HEK293 (cell line): Measurements from ENCODE around the gene METTL22.

Source experiments
- CTCF ChIA-PET: fragments of 350-600 bp; formaldehyde crosslinking; extraction: SDS; loops from one replicate; lab custom pipeline; 2021; ENCODE audit warnings: antibody characterized with exemption; lab: Yijun Ruan, JAX
- POLR2A ChIA-PET: fragments of 300-600 bp; formaldehyde crosslinking; extraction: SDS; loops from one replicate; lab custom pipeline; 2020; ENCODE audit warnings: antibody characterized with exemption, inconsistent platforms; lab: Yijun Ruan, JAX
- H3K27ac ChIP-seq: fragments of 200-500 bp; sonication (Bioruptor generic); 2 replicates; pipeline ENCODE4 v1.5.1; 2014; ENCODE audit warnings: low read depth, low read length, control low read depth, inconsistent platforms; ENCODE audit errors: extremely low read depth
- H3K36me3 ChIP-seq, 2 experiments: fragments of 200-500 bp in 1 of 2; sonication (Bioruptor generic) in 1 of 2; 1 replicate in 1 of 2; 2 replicates in 1 of 2; pipeline ENCODE4 v1.5.1; 2014 to 2017; ENCODE audit warnings: inconsistent platforms in 2 of 2, low read length in 2 of 2; ENCODE audit not compliant: control insufficient read depth in 2 of 2, insufficient read depth in 1 of 2
- H3K4me1 ChIP-seq: fragments of 200-500 bp; sonication (Bioruptor generic); 2 replicates; pipeline ENCODE4 v1.5.1; 2014; ENCODE audit warnings: mild to moderate bottlenecking, low read length, inconsistent platforms; ENCODE audit not compliant: control insufficient read depth, insufficient read depth
- H3K4me3 ChIP-seq: 2 replicates; pipeline ENCODE4 v1.5.1; 2011; ENCODE audit warnings: low read depth, mild to moderate bottlenecking, control low read depth, low read length, moderate library complexity
- H3K9me3 ChIP-seq: fragments of 200-500 bp; sonication (Bioruptor generic); 2 replicates; pipeline ENCODE4 v1.5.1; 2014; ENCODE audit warnings: low read depth, low read length, inconsistent platforms; ENCODE audit not compliant: control insufficient read depth, insufficient read depth
- EGR2 ChIP-seq: fragments of 450-650 bp; formaldehyde crosslinking; IDR thresholded peaks from 2 replicates; pipeline ENCODE4 v1.5.1; 2016; ENCODE audit warnings: low read depth, missing biosample characterization, missing genetic modification characterization
- GFI1B ChIP-seq: fragments of 450-650 bp; formaldehyde crosslinking; IDR thresholded peaks from 2 replicates; pipeline ENCODE4 v1.5.1; 2016; ENCODE audit warnings: missing biosample characterization, missing genetic modification characterization
- MZF1 ChIP-seq: fragments of 450-650 bp; formaldehyde crosslinking; IDR thresholded peaks from 2 replicates; pipeline ENCODE4 v1.5.1; 2017; ENCODE audit warnings: missing biosample characterization, missing genetic modification characterization, borderline replicate concordance
- SP7 ChIP-seq: fragments of 450-650 bp; formaldehyde crosslinking; IDR thresholded peaks from 2 replicates; pipeline ENCODE4 v1.5.1; 2016; ENCODE audit warnings: missing biosample characterization, missing genetic modification characterization
- ZFHX2 ChIP-seq: fragments of 450-650 bp; formaldehyde crosslinking; conservative IDR thresholded peaks from 2 replicates; pipeline ENCODE4 v1.5.1; 2016; ENCODE audit warnings: missing biosample characterization, missing genetic modification characterization
- ZNF112 ChIP-seq: fragments of 450-650 bp; formaldehyde crosslinking; IDR thresholded peaks from 2 replicates; pipeline ENCODE4 v1.5.0; 2017; ENCODE audit warnings: missing biosample characterization, missing genetic modification characterization
- ZNF133 ChIP-seq: fragments of 450-650 bp; formaldehyde crosslinking; IDR thresholded peaks from 2 replicates; pipeline ENCODE4 v1.5.1; 2016; ENCODE audit warnings: missing biosample characterization, missing genetic modification characterization
- ZNF335 ChIP-seq: fragments of 450-650 bp; formaldehyde crosslinking; conservative IDR thresholded peaks from 2 replicates; pipeline ENCODE4 v1.5.1; 2016; ENCODE audit warnings: missing biosample characterization, missing genetic modification characterization
- ZNF350 ChIP-seq: fragments of 450-650 bp; formaldehyde crosslinking; IDR thresholded peaks from 2 replicates; pipeline ENCODE4 v1.5.0; 2017; ENCODE audit warnings: missing biosample characterization, mild to moderate bottlenecking, missing genetic modification characterization
- ZNF433 ChIP-seq: fragments of 450-650 bp; formaldehyde crosslinking; IDR thresholded peaks from 2 replicates; pipeline ENCODE4 v1.5.1; 2016; ENCODE audit warnings: missing biosample characterization, missing genetic modification characterization, low read depth
- ZNF510 ChIP-seq: fragments of 450-650 bp; formaldehyde crosslinking; IDR thresholded peaks from 2 replicates; pipeline ENCODE4 v1.5.1; 2018; ENCODE audit warnings: mild to moderate bottlenecking, missing genetic modification characterization, missing biosample characterization; ENCODE audit not compliant: insufficient replicate concordance
- ZNF514 ChIP-seq: fragments of 450-650 bp; formaldehyde crosslinking; IDR thresholded peaks from 2 replicates; pipeline ENCODE4 v1.5.1; 2016; ENCODE audit warnings: missing biosample characterization, missing genetic modification characterization
- ZNF571 ChIP-seq: fragments of 450-650 bp; formaldehyde crosslinking; IDR thresholded peaks from 2 replicates; pipeline ENCODE4 v1.5.0; 2017; ENCODE audit warnings: missing biosample characterization, missing genetic modification characterization
- ZNF596 ChIP-seq: fragments of 450-650 bp; IDR thresholded peaks from 2 replicates; pipeline ENCODE4 v1.5.0; 2018; ENCODE audit warnings: missing biosample characterization, mild to moderate bottlenecking, missing genetic modification characterization, moderate library complexity
- ZNF670 ChIP-seq: fragments of 450-650 bp; formaldehyde crosslinking; IDR thresholded peaks from 2 replicates; pipeline ENCODE4 v1.5.1; 2016; ENCODE audit warnings: missing biosample characterization, missing genetic modification characterization, low read depth
- ZNF777 ChIP-seq: fragments of 450-650 bp; formaldehyde crosslinking; IDR thresholded peaks from 2 replicates; pipeline ENCODE4 v1.5.1; 2017; ENCODE audit warnings: missing biosample characterization, missing genetic modification characterization, borderline replicate concordance
- TF ChIP-seq, protein P1 (sequence below): fragments of 450-650 bp; formaldehyde crosslinking; IDR thresholded peaks from 2 replicates; pipeline ENCODE4 v1.5.1; 2016; ENCODE audit warnings: missing biosample characterization, missing genetic modification characterization, low read depth
- TF ChIP-seq, protein P2 (sequence below): fragments of 450-650 bp; formaldehyde crosslinking; IDR thresholded peaks from 2 replicates; pipeline ENCODE4 v1.5.1; 2016; ENCODE audit warnings: missing biosample characterization, missing genetic modification characterization
- TF ChIP-seq, protein P3 (sequence below): fragments of 450-650 bp; formaldehyde crosslinking; IDR thresholded peaks from 2 replicates; pipeline ENCODE4 v1.5.1; 2016; ENCODE audit warnings: missing biosample characterization, missing genetic modification characterization, borderline replicate concordance
- TF ChIP-seq, protein P4 (sequence below): fragments of 450-650 bp; formaldehyde crosslinking; IDR thresholded peaks from 2 replicates; pipeline ENCODE4 v1.5.1; 2016; ENCODE audit warnings: missing biosample characterization, missing genetic modification characterization

METTL22 gene

DNA sequence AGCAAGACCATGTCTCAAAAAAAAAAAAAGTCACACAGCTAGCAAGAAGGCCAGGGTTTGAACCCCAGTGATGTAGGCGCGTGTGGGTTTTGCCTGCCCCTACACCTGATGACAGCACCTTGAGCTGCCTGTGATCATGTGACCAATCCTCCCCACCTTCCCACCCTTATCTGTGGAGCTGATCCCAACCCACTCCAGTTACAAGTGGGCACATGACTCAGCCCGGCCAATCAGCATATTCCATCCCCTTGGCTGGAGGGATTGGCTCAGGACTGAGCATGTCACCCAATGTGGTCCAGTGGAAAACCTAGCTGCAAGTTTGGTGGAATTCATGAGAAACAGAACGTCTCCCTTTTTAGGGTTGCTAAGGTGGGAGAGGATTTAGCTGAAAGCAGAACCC is 37.8 kb upstream of the METTL22 start (continued):
- no peak for TF ChIP-seq GFI1B
- TF ChIP-seq, protein P1, sequence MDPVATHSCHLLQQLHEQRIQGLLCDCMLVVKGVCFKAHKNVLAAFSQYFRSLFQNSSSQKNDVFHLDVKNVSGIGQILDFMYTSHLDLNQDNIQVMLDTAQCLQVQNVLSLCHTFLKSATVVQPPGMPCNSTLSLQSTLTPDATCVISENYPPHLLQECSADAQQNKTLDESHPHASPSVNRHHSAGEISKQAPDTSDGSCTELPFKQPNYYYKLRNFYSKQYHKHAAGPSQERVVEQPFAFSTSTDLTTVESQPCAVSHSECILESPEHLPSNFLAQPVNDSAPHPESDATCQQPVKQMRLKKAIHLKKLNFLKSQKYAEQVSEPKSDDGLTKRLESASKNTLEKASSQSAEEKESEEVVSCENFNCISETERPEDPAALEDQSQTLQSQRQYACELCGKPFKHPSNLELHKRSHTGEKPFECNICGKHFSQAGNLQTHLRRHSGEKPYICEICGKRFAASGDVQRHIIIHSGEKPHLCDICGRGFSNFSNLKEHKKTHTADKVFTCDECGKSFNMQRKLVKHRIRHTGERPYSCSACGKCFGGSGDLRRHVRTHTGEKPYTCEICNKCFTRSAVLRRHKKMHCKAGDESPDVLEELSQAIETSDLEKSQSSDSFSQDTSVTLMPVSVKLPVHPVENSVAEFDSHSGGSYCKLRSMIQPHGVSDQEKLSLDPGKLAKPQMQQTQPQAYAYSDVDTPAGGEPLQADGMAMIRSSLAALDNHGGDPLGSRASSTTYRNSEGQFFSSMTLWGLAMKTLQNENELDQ (tag by site-specific recombination), result no peak
- TF ChIP-seq, protein P2, sequence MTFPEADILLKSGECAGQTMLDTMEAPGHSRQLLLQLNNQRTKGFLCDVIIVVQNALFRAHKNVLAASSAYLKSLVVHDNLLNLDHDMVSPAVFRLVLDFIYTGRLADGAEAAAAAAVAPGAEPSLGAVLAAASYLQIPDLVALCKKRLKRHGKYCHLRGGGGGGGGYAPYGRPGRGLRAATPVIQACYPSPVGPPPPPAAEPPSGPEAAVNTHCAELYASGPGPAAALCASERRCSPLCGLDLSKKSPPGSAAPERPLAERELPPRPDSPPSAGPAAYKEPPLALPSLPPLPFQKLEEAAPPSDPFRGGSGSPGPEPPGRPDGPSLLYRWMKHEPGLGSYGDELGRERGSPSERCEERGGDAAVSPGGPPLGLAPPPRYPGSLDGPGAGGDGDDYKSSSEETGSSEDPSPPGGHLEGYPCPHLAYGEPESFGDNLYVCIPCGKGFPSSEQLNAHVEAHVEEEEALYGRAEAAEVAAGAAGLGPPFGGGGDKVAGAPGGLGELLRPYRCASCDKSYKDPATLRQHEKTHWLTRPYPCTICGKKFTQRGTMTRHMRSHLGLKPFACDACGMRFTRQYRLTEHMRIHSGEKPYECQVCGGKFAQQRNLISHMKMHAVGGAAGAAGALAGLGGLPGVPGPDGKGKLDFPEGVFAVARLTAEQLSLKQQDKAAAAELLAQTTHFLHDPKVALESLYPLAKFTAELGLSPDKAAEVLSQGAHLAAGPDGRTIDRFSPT (tag by site-specific recombination), result no peak

DNA sequence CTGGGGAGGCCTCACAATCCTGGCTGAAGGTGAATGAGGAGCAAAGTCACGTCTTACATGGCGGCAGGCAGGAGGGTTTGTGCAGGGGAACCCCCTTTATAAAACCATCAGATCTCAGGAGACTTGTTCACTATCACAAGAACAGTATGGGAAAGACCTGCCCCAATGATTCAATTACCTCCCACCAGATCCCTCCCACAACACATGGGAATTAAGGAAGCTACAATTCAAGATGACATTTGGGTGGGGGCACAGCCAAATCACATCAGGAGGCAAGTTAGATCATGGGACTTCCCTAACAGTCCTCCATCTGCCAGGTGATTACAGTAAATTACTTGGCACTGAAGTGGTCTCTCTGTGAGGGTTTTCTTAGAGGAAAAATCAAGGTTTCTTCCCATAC is 36.5 kb upstream of the METTL22 start:
- TF ChIP-seq ZNF670 (tag by site-specific recombination) (no peak), EGR2 (tag by site-specific recombination) (0 out of 2 replicates have a peak, but pooled peaks have one; percentile 27), ZFHX2 (tag by site-specific recombination) (0 out of 2 replicates have a peak, but pooled peaks have one; percentile 11)
- no peaks in the 10 kb centered on the region for H3K36me3 ChIP-seq
- no peaks in the 10 kb centered on the region for H3K4me1 ChIP-seq
- POLR2A ChIA-PET, result interaction anchor here (0.6 kb wide), 1 partner anchor 147 kb away, joined by 3 read pairs; no protein-coding TSS in a partner anchor
- no peaks in the 10 kb centered on the region for H3K9me3 ChIP-seq
- H3K27ac ChIP-seq, result no peak overlapping the region
- H3K4me3 ChIP-seq, result no peak overlapping the region
- CTCF ChIA-PET, result interaction anchor here (0.5 kb wide), 1 partner anchor 63 kb away, joined by 3 read pairs; no protein-coding TSS in a partner anchor

DNA sequence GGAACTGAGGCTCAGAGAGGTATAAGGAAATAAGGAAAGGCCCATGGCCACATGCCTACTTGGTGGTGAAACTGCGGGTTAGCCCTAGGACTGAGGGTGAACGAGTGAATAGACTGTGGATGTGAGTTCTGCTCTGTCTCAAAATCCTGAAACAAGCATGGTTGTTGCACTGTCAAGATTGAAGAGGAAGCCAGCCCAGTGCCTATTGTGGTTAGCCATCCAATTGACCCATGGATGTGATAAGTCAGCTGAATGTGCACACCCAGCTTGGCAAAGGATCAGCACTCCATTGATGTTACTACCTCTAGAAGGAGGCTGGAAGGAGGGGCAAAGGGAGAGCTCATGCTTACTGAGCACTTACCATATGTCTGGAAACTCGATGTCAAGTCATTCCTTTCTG is 35.6 kb upstream of the METTL22 start:
- Histone ChIP-seq H3K27ac (no peak overlapping the region), H3K36me3 (no peaks in the 10 kb centered on the region), H3K4me3 (no peak overlapping the region), H3K9me3 (no peaks in the 10 kb centered on the region), H3K4me1 (no peaks in the 10 kb centered on the region)
- ChIA-PET POLR2A (no interaction called here), CTCF (no interaction called here)
- TF ChIP-seq ZNF133 (tag by site-specific recombination) (no peak), SP7 (tag by site-specific recombination) (no peak), ZNF433 (no peak), EGR2 (tag by site-specific recombination) (no peak), ZNF514 (tag by site-specific recombination) (no peak), ZNF777 (no peak), ZNF510 (tag by site-specific recombination) (no peak), ZNF571 (tag by site-specific recombination) (no peak), ZNF350 (tag by site-specific recombination) (no peak), MZF1 (tag by site-specific recombination) (no peak), ZNF112 (tag by site-specific recombination) (no peak), ZNF335 (tag by site-specific recombination) (no peak), ZNF596 (tag by site-specific recombination) (no peak)
- TF ChIP-seq, protein P3, sequence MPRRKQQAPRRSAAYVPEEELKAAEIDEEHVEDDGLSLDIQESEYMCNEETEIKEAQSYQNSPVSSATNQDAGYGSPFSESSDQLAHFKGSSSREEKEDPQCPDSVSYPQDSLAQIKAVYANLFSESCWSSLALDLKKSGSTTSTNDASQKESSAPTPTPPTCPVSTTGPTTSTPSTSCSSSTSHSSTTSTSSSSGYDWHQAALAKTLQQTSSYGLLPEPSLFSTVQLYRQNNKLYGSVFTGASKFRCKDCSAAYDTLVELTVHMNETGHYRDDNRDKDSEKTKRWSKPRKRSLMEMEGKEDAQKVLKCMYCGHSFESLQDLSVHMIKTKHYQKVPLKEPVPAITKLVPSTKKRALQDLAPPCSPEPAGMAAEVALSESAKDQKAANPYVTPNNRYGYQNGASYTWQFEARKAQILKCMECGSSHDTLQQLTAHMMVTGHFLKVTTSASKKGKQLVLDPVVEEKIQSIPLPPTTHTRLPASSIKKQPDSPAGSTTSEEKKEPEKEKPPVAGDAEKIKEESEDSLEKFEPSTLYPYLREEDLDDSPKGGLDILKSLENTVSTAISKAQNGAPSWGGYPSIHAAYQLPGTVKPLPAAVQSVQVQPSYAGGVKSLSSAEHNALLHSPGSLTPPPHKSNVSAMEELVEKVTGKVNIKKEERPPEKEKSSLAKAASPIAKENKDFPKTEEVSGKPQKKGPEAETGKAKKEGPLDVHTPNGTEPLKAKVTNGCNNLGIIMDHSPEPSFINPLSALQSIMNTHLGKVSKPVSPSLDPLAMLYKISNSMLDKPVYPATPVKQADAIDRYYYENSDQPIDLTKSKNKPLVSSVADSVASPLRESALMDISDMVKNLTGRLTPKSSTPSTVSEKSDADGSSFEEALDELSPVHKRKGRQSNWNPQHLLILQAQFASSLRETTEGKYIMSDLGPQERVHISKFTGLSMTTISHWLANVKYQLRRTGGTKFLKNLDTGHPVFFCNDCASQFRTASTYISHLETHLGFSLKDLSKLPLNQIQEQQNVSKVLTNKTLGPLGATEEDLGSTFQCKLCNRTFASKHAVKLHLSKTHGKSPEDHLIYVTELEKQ (tag by site-specific recombination), result no peak
- TF ChIP-seq, protein P4, sequence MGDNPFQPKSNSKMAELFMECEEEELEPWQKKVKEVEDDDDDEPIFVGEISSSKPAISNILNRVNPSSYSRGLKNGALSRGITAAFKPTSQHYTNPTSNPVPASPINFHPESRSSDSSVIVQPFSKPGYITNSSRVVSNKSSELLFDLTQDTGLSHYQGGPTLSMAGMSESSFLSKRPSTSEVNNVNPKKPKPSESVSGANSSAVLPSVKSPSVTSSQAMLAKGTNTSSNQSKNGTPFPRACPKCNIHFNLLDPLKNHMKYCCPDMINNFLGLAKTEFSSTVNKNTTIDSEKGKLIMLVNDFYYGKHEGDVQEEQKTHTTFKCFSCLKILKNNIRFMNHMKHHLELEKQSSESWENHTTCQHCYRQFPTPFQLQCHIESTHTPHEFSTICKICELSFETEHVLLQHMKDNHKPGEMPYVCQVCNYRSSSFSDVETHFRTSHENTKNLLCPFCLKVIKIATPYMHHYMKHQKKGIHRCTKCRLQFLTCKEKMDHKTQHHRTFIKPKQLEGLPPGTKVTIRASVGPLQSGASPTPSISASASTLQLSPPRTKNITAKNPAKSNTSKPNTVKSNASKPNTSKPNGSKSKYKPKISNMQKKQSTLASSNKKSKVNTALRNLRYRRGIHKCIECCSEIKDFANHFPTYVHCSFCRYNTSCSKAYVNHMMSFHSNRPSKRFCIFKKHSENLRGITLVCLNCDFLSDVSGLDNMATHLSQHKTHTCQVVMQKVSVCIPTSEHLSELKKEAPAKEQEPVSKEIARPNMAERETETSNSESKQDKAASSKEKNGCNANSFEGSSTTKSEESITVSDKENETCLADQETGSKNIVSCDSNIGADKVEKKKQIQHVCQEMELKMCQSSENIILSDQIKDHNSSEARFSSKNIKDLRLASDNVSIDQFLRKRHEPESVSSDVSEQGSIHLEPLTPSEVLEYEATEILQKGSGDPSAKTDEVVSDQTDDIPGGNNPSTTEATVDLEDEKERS, result no peak
